CD4-positive, alpha-beta T cell (primary cell): ENCODE measurements around the gene JAK2. TPM values are rescaled to one million over a fixed set of nuclear protein-coding genes. Genes with fewer than 3 reads are reported as not detected.

Experiments used
- ATAC-seq: fragments of 200-7000 bp; cut with Tn5 transposase; one replicate; pipeline ENCODE4 v1.10.0; 2022; ENCODE audit warnings: mild to moderate bottlenecking; ENCODE audit not compliant: poor library complexity
- CTCF ChIA-PET: fragments of 350-600 bp; sonication (Branson Sonifier 250); formaldehyde crosslinking; loops from one replicate; lab custom pipeline; 2021; ENCODE audit warnings: antibody characterized with exemption, inconsistent platforms; lab: Charles Lee
- POLR2A ChIA-PET: fragments of 350-600 bp; sonication (Branson Sonifier 250); formaldehyde crosslinking; loops from one replicate; lab custom pipeline; 2021; ENCODE audit warnings: antibody characterized with exemption, inconsistent platforms; lab: Charles Lee
- DNase-seq, 14 experiments: peaks; one replicate each; pipeline ENCODE4 v3.0.0-alpha.2; 2013 to 2020; ENCODE audit warnings: mixed read lengths in 2 of 14
- H3K27ac ChIP-seq, 2 donors: one replicate each; pipeline versions ENCODE4 v1.5.1 to v1.7.0; 2013; ENCODE audit warnings: low read length in 2 of 2, low read depth in 1 of 2, mild to moderate bottlenecking in 1 of 2
- H3K27me3 ChIP-seq, 2 experiments: 1 replicate in 1 of 2; 2 replicates in 1 of 2; pipeline versions ENCODE4 v1.6.1 to v1.7.0; 2013; ENCODE audit warnings: low read length in 2 of 2, control low read depth in 1 of 2, mild to moderate bottlenecking in 1 of 2, moderate library complexity in 1 of 2; ENCODE audit not compliant: insufficient read depth in 2 of 2, control insufficient read depth in 1 of 2
- H3K36me3 ChIP-seq: one replicate; pipeline ENCODE4 v1.6.1; 2013; ENCODE audit warnings: low read length, control low read depth; ENCODE audit not compliant: insufficient read depth
- H3K4me1 ChIP-seq: one replicate; pipeline ENCODE4 v1.6.1; 2013; ENCODE audit warnings: low read length, control low read depth; ENCODE audit not compliant: insufficient read depth
- H3K4me3 ChIP-seq: one replicate; pipeline ENCODE4 v1.5.1; 2013; ENCODE audit warnings: mild to moderate bottlenecking, low read length, moderate library complexity
- H3K9me3 ChIP-seq, 2 experiments: 1 replicate in 1 of 2; 2 replicates in 1 of 2; pipeline versions ENCODE4 v1.6.1 to v1.7.0; 2013; ENCODE audit warnings: low read length in 2 of 2, mild to moderate bottlenecking in 2 of 2, control low read depth in 1 of 2, moderate library complexity in 1 of 2; ENCODE audit not compliant: control insufficient read depth in 1 of 2, insufficient read depth in 1 of 2
- H3K27ac Mint-ChIP-seq: one replicate; pipeline ENCODE4 v1.8.0; 2020; ENCODE audit warnings: mixed read lengths
- H3K27me3 Mint-ChIP-seq: one replicate; pipeline ENCODE4 v1.8.0; 2021; ENCODE audit warnings: mixed read lengths
- H3K36me3 Mint-ChIP-seq: one replicate; pipeline ENCODE4 v1.8.0; 2021; ENCODE audit warnings: low read depth, mixed read lengths
- H3K4me1 Mint-ChIP-seq: one replicate; pipeline ENCODE4 v1.8.0; 2021; ENCODE audit warnings: low read depth, mixed read lengths
- H3K4me3 Mint-ChIP-seq: one replicate; pipeline ENCODE4 v1.8.0; 2020; ENCODE audit warnings: mild to moderate bottlenecking, mixed read lengths
- H3K9me3 Mint-ChIP-seq: one replicate; pipeline ENCODE4 v1.8.0; 2020; ENCODE audit warnings: mixed read lengths
- intact Hi-C, 2 experiments: fragments of 100-400 bp; cut with DNase I in 1 of 2; cut with micrococcal nuclease in 1 of 2; formaldehyde crosslinking; loops; one replicate each; pipeline versions ENCODE4 v1.15.1 to v1.9.0; 2023 to 2025; cut with DNase I, micrococcal nuclease
- total RNA-seq, 174 experiments: library from RNA in 2 of 174; stranded (reverse) in 2 of 174; gene quantifications; one replicate each; pipeline ENCODE4 v1.2.3 and lab custom pipeline; 2021 to 2026
- TF ChIP-seq, protein P1 (sequence below): fragments of 200-600 bp; IDR thresholded peaks from one replicate; pipeline ENCODE4 v1.8.0; 2022; ENCODE audit warnings: antibody characterized with exemption, mild to moderate bottlenecking

The JAK2 gene
- total RNA-seq, 2 experiments from 2014 or later, result 7.2 to 7.5 TPM

GRCh38 chr9:5072871-5073270, 87.8 kb downstream of the JAK2 start:
- POLR2A ChIA-PET, result no interaction called here
- intact Hi-C loops, result loop anchor here in 1 of 2 experiments (10.0 kb wide), 2 partner anchors 352 to 522 kb away; no protein-coding TSS in a partner anchor
- H3K27me3 ChIP-seq, result no peaks in the 10 kb centered on the region

GRCh38 chr9:5073701-5074100, 88.6 kb downstream of the JAK2 start:
- CTCF ChIA-PET, result interaction anchor here (1.1 kb wide), 1 partner anchor 25 kb away, joined by 3 read pairs; no protein-coding TSS in a partner anchor
- intact Hi-C loops, result loop anchor here in 1 of 2 experiments (10.0 kb wide), 2 partner anchors 351 to 521 kb away; no protein-coding TSS in a partner anchor
- POLR2A ChIA-PET, result no interaction called here

More at GRCh38 chr9:5072871-5073270, 87.8 kb downstream of the JAK2 start:
- no peak overlapping the region for H3K27ac Mint-ChIP-seq
- no peak for ATAC-seq
- no peaks in the 10 kb centered on the region for H3K27me3 Mint-ChIP-seq
- H3K36me3 ChIP-seq, result peaks cover 47% of the 10 kb centered on the region
- H3K4me3 ChIP-seq, result no peak overlapping the region
- no peak overlapping the region for H3K27ac ChIP-seq
- no peaks in the 10 kb centered on the region for H3K9me3 Mint-ChIP-seq
- no peaks in the 10 kb centered on the region for H3K9me3 ChIP-seq
- no peak overlapping the region for H3K4me3 Mint-ChIP-seq
- TF ChIP-seq, protein P1, sequence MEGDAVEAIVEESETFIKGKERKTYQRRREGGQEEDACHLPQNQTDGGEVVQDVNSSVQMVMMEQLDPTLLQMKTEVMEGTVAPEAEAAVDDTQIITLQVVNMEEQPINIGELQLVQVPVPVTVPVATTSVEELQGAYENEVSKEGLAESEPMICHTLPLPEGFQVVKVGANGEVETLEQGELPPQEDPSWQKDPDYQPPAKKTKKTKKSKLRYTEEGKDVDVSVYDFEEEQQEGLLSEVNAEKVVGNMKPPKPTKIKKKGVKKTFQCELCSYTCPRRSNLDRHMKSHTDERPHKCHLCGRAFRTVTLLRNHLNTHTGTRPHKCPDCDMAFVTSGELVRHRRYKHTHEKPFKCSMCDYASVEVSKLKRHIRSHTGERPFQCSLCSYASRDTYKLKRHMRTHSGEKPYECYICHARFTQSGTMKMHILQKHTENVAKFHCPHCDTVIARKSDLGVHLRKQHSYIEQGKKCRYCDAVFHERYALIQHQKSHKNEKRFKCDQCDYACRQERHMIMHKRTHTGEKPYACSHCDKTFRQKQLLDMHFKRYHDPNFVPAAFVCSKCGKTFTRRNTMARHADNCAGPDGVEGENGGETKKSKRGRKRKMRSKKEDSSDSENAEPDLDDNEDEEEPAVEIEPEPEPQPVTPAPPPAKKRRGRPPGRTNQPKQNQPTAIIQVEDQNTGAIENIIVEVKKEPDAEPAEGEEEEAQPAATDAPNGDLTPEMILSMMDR, result no peak
- no peaks in the 10 kb centered on the region for H3K4me1 Mint-ChIP-seq
- no peak for DNase-seq
- H3K36me3 Mint-ChIP-seq, result peaks cover 74% of the 10 kb centered on the region
- CTCF ChIA-PET, result interaction anchor here (1.1 to 2.1 kb wide), 2 partner anchors 25 to 528 kb away, joined by 3 to 4 read pairs; no protein-coding TSS in a partner anchor
- H3K4me1 ChIP-seq, result no peaks in the 10 kb centered on the region

DNA sequence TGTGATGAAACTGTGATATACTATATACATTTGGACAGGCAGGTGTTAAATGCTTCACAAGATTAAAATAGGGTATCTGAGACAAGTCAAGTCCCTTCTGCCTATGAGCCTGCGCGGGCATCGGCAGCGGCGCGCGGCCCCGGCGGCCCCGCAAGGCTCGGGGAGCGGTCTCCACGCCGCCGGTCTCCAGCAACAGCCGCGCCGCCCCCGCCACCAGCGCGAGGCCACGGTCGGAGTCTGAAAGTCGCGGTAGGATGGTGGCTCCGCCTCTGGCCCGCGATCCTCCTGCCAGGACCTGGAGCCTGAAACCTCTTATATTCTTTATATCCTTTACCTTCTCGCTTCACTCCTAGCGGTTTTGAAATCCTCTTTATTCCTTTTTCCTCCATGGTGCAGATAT, 100.9 kb downstream of the JAK2 start:
- H3K27me3 ChIP-seq, result no peaks in the 10 kb centered on the region
- ChIA-PET CTCF (no interaction called here), POLR2A (no interaction called here)
- no peaks in the 10 kb centered on the region for H3K4me1 Mint-ChIP-seq
- TF ChIP-seq, protein P1, result no peak
- no peaks in the 10 kb centered on the region for H3K9me3 ChIP-seq
- no peaks in the 10 kb centered on the region for H3K4me1 ChIP-seq
- H3K36me3 Mint-ChIP-seq, result peaks cover 75% of the 10 kb centered on the region
- ATAC-seq, result no peak
- H3K27me3 Mint-ChIP-seq, result no peaks in the 10 kb centered on the region
- no peak overlapping the region for H3K27ac ChIP-seq
- no peak for DNase-seq
- H3K36me3 ChIP-seq, result peaks cover 49% of the 10 kb centered on the region
- no peak overlapping the region for H3K4me3 Mint-ChIP-seq
- no peak overlapping the region for H3K27ac Mint-ChIP-seq
- intact Hi-C loops, result no loop called here
- H3K4me3 ChIP-seq, result no peak overlapping the region
- no peaks in the 10 kb centered on the region for H3K9me3 Mint-ChIP-seq

More at GRCh38 chr9:5073701-5074100, 88.6 kb downstream of the JAK2 start:
- TF ChIP-seq, protein P1, result no peak
- Mint-ChIP-seq H3K9me3 (no peaks in the 10 kb centered on the region), H3K27ac (no peak overlapping the region), H3K4me3 (no peak overlapping the region), H3K36me3 (peaks cover 74% of the 10 kb centered on the region), H3K27me3 (no peaks in the 10 kb centered on the region), H3K4me1 (no peaks in the 10 kb centered on the region)
- Histone ChIP-seq H3K27me3 (no peaks in the 10 kb centered on the region), H3K27ac (no peak overlapping the region), H3K36me3 (peaks cover 47% of the 10 kb centered on the region), H3K9me3 (no peaks in the 10 kb centered on the region), H3K4me1 (no peaks in the 10 kb centered on the region), H3K4me3 (no peak overlapping the region)
- ATAC-seq (no peak), DNase-seq (no peak)
